Islet of Langerhans (tissue), 1 donor: ENCODE measurements around the gene VMP1.
"Not testable (repeated sequence)": the region's sequence is repeated elsewhere in the genome, so short reads cannot be mapped to it uniquely, and the experiment has no call there.

Experiments used
- FAIRE-seq: peaks from one replicate; lab custom pipeline; 2011; peaks lifted over from hg19 to GRCh38; lab: Jason Lieb, UNC

Gene VMP1

DNA sequence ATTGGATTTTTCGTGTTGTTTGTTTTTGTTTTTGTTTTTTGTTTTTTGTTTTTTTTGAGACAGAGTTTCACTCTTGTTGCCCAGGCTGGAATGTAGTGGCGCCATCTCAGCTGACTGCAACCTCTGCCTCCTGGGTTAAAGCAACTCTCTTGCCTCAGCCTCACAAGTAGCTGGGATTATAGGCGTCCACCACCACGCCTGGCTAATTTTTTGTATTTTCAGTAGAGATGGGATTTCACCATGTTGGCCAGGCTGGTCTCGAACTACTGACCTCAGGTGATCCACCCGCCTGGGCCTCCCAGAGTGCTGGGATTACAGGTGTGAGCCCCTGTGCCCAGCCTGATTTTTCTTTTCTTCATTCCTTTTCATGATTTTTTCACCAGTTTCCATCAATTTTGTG, 73.1 kb downstream of the VMP1 start:
- not testable (repeated sequence) for FAIRE-seq

DNA sequence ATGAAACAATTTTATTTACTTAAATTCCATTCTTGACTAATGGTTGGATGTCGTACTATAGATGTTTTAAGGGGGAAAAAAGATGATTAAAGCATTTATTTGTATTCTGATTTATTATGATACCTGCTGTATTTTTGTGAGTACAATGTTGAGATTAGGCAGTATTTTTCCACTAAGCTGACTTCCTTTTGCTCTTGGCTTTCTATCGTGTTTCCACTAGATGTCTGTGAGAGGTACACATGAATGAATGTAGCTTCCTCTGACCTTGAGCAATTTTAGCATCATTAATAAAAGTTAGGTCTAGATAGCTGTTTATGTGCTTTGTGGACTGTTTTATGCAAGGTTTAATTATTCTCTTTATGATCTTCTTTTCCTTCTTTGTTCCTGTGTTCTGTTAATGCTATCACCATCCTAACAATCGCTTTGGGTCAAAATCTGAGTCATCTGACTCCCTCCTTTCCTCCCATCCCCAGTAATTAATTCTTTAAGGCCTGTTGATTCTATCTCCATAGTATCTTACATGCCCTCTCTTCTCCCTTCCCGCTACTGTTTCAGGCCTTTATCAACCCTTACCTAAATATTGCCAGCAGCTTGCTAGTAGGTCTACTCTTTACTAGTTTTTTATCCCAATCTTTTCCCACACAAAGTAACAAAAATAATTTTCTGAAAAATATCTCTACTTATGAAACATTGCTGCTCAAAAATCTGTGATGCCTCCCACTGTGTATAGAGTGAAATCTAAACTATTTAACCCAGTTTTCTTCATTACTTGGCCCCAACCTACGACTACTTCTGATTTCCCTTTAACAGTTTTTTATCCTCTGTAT, 76.0 kb downstream of the VMP1 start:
- no peak for FAIRE-seq

DNA sequence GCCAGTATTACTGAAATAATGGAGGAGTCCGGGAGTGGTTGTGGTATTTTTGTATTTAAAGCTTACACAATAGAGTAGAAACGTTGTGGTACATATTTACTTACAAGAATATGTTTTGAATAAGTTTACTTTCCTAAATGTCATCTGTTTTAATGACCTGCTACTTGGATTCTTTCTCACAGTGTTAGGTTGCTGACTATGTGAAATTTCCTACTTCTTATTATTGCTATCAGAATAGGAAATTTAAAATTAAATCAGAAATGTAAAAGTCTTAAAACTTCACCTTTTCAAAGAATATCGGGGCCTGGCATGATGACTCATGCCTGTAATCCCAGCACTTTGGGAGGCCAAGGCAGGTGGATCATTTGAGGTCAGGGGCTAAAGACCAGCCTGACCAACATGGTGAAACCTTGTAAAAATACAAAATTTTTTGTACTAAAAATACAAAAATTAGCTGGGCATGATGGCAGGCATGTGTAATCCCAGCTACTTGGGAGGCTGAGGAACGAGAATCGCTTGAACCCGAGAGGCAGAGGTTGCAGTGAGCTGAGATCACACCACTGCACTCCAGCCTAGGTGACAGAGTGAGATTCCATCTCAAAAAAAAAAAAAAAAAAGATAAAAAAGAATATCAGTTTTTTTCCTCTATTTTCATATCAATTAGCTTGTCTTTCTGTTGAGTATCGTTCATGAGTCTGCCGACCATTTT, 77.8 kb downstream of the VMP1 start:
- no peak for FAIRE-seq

DNA sequence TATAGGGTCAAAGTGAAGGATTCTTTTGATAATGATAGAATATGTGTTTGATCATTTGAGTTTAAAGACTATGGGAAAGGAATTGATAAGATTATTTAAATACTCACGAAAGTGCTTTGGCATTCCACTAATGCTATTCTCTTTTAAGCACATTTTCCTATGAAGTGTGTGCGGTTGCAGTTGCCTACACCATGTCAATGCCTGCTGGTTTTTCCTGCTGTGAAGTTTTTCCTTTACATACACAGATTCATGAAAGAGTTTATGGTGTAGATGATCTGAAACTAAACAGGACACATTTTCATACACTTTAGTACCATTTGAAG, 78.7 kb downstream of the VMP1 start:
- FAIRE-seq, result no peak

DNA sequence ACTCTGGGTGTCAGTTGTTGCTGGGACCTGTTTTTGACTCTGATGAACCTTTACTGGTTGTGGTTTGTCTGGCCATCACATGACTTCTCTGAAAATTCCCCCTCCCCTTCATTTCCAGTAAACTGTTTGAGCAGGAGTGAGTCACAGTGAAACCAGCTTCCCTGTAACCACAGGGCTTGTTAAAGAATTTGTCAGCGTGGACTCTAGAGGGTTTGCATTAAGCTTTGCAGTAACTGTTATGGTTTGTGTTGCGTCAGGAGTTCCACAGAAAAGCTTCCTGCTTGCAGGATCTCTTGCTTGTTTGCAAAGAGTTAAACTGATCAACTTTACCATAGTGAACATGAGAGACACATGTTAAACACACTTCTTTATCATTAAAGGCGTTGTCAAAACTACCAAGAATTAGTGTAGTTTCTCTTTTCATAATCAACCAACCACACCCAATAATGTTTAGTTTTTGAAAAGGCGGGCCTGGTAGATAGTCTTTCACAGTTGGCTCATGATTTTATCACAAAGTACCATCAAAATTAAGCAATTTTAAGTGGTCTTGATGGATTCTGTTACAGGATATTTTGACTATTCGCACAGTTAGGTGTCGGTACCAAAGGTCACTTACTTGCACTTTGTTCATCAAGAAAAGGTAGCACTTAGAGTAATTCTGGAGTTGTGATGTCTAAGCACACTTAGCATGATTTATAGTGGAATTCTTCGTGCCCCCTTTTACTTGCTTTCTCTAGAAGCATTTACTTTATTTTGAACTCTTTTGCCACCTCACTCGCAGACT, 79.3 kb downstream of the VMP1 start:
- peak; percentile 85 for FAIRE-seq

DNA sequence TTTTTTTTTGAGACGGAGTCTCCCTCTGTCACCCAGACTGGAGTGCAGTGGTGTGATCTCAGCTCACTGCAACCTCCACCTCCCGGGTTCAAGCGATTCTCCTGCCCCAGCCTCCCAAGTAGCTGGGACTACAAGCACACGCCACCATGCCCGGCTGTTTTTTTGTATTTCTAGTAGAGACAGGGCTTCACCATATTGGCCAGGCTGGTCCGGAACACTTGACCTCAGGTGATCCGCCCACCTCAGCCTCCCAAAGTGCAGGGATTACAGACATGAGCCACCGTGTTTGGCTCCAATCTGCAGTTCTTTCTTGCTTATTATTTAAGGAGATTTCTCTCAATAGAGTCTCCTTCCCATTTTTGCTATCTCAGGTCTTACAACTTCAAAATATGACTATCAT, 82.4 kb downstream of the VMP1 start:
- not testable (repeated sequence) for FAIRE-seq

DNA sequence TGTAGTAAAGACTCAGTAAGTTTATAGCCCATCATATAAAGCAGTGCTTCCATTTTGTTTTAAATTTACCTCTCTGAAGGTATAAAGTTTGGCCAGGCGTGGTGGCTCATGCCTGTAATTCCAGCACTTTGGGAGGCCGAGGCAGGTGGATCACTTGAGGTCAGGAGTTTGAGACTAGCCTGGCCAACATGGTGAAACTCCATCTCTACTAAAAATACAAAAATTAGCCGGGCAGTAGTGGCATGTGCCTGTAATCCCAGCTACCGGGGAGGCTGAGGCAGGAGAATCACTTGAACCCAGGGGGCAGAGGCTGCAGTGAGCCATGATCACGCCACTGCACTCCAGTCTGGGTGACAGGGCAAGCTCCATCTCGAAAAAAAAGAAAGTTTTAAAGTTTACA, 83.0 kb downstream of the VMP1 start:
- not testable (repeated sequence) for FAIRE-seq

DNA sequence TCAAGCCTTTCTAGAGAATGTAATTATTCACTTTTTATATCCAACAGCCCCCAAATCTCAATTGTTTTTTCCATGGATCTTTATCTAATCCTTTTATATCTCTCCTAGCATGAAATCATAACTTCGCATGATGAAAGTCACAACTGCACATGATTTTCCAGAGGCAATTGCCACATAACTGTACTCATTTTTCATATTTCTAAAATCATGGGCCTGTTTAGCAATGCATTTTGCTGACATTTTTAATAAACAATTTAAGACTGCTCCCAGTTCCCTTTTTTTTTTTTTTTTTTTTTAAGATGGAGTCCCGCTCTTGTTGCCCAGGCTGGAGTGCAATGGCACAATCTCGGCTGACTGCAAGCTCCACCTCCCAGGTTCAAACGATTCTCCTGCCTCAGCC, 83.5 kb downstream of the VMP1 start:
- no peak for FAIRE-seq

DNA sequence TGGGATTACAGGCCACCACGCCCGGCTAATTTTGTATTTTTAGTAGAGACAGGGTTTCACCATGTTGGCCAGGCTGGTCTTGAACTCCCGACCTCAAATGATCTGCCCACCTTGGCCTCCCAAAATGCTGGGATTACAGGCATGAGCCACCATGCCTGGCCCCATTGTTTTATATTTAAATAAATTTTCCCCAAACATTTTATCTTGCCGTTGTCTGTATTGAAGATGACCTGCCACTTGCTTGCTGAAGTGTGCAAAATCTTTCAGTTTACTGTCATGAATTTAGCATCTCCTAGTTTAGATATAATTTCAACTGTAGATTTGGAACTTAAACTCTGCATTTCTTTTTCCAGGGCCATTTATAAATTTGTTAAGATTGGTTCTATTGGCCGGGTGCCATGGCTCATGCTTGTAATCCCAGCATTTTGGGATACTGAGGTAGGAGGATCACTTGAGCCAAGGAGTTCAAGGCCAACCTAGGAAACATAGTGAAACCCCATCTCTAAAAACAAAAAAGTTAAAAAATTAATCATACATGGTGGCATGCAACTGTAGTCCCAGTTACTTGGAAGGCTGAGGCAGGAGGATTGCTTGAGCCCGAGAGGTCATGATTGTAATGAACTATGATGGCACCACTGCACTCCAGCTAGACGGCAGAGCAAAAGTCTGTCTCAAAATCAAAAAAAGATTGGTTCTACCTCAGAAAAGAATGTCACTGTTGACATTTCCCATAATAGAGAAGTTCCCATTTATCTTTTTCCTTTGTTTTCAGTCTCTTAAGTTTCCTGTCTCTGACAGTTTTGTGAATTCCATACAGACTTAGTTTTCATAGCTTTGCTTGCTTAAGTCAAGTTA, 84.4 kb downstream of the VMP1 start:
- FAIRE-seq, result no peak

DNA sequence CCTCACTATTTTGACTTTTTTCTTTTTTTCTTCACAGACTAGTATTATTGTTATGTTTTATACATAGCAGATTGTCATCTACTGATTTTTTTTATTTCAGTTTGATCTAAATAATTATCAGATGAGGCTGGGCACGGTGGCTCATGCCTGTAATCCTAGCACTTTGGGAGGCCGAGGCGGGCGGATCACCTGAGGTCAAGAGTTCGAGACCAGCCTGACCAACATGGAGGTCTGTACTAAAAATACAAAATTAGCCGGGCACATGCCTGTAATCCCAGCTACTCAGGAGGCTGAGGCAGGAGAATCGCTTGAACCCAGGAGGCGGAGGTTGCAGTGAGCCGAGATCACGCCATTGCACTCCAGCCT, 85.0 kb downstream of the VMP1 start:
- not testable (repeated sequence) for FAIRE-seq

DNA sequence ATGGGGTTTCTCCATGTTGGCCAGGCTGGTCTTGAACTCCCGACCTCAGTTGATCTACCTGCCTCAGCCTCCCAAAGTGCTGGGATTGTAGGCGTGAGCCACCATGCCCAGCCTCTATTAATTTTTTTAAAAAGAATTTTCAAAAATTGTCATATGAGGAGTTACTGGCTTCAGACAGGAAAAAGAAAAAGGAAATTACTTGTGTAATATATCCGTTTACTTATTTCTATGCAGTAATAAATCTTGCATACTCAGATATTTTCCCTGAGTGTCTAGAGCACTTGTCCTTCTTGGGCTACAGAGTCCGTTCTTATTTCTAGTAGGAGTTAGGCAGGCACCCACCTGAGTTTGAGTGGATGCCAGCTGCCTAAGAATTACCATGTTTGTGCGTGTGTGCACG, 85.8 kb downstream of the VMP1 start:
- no peak for FAIRE-seq

DNA sequence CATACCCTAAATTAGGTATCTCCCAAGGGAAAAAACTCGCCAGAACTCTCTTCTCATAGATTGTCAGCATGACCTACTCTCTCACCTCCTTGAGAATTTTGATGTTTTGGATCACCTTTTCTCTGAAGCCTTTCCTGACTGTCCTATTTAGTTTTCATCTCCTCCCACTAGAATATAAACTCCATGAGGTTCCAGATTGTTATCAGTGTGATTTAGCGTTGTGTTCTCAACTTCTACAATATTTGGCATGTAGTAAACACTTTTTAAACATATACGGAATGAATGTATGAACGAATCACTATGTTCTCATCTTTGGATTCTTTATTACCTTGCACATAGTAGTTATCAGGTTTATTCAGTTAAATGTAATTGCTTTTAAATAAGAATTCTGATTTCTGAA, 88.7 kb downstream of the VMP1 start:
- FAIRE-seq, result no peak

DNA sequence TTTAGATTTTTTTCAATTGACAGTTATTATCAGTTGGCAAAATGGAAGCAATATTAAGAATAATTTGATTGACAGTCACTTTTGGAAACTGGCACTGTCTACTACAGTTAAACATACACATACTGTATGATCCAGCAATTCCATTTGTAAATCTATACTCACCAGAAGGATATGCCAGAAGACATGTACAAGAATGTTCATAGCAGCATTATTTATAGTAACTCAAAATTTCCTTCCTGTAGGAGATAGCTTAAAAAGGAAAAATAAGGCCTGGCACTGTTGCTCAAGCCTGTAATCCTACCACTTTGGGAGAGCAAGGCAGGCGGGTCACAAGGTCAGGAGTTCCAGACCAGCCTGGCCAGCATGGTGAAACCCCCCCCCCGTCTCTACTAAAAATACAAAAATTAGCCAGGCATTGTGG, 89.3 kb downstream of the VMP1 start:
- no peak for FAIRE-seq

DNA sequence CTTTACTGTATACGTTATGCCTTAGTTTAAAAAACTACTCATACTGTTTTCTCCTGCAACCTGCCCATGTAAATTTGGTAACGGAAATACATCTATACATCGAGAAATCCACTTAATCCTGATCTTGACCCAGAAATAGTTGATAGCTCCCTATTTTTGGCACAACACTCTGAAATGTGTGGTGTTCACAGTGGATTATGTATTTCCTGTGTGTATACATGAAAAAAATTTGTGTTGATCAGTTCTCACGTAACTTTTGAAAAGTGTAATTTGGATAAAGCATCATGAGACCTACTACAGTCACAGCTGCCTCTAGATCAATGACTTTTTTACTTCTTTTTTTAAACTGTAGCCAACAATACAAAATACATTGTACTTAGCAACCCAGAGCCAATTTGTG, 90.7 kb downstream of the VMP1 start:
- FAIRE-seq, result no peak

DNA sequence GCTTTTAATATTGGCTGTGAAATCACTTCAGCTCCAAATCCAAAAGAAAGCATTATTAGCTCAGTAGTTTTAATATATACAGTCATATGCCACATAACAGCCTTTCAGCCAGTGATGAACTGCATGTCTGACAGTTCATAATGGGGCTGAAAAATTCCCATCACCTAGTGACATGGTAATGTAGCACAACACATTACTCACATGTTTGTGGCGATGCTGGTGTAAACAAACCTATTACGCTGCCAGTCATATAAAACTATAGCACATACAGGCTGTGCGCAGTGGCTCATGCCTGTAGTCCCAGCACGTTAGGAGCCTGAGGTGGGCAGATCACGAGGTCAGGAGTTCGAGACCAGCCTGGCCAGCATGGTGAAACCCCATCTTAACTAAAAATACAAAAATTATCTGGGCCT, 93.1 kb downstream of the VMP1 start:
- FAIRE-seq, result no peak

DNA sequence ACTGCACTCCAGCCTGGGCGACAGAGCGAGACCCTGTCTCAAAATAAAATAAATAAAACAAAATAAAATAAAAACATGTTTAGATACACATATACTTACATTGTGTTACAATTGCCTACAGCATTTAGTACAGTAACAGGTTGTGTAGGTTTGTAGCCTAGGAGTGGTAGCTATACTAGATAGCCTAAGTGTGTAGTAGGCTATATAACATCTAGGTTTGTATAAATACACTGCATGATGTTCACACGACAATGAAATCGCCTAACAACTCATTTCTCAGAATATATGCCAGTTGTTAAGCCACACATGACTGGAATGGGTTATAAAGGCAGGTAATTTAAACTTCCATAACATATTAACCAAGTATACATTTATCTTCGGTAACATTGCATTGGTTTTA, 94.7 kb downstream of the VMP1 start:
- FAIRE-seq, result no peak

DNA sequence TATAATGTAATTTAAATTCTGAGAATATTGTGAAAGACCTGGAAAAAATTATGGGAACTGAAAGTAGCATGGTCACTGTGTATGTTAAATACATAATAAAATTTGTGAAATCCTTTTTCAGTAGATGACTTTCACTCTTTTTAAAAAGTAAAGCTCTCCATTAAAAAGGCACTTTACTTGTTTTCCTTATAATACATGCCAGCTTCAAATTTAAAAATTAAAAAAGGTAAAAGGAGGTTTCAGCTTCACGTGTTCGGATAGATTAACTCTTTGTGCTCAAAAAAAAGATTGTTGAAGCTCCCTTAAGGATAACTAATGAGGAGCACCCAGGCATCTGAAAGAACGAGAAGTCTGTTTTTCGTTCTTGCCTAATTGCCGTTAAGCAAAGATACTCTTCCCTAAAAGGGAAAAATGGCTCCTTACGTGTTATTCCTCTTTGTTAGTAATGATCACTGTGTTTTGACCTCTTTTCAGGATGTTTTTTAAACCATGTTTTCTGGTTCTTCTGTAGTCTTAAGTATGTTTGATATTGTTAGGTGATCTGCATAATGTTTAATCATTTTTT, 97.5 kb downstream of the VMP1 start:
- no peak for FAIRE-seq

DNA sequence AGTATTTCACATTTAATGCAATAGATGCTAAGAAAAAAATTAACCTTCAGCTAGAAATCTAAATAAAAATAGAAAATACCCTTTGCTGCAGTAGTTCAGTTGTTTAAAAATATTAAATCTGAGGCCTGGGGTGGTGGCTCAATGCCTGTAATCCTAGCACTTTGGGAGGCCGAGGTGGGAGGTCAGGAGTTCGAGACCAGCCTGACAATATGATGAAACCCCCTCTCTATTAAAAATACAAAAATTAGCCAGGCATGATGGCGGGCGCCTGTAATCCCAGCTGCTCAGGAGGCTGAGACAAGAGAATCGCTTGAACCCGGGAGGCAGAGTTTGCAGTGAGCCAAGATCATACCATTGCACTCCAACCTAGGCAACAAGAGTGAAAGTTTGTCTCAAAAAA, 98.9 kb downstream of the VMP1 start:
- FAIRE-seq, result not testable (repeated sequence)

DNA sequence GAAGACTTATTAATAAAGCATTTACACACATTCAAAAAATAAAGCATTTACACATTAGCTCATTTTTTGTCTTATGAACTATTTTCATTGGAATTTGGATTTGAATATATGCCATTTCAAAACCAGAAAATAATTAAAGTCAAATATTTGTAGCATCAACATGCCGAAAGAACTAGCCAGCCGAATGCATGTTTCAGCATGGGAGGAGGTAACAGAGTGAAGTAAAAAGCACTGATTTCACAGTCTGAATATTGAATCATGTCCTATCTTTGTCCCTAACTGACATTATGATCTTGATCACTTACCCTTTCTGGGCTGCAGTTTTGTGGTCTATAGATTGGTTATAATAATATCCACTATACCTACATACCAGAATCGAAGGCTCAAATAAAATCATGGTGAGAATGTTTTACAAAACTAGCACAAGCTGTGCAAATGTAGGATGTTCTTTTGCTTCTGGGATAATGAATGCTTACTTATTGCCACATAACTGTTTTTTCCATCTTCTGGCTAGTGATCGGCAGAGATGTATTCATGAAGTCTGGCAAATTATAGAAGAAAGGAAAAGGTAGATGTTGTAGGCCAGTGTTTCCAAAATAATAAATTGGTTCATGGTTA, 100.5 kb downstream of the VMP1 start:
- FAIRE-seq, result no peak

DNA sequence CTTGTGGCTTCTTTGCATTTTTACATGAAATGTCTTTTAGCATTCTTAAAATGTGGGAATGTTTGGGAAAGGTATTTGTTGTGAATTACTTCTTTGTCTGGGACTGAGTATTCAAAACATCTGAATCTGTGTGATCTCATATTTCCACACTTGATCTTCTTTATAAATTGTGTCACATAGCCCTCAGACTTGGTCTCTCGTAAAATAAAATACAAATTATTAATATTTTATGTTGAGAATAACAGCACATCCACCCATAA, 103.4 kb downstream of the VMP1 start:
- no peak for FAIRE-seq

DNA sequence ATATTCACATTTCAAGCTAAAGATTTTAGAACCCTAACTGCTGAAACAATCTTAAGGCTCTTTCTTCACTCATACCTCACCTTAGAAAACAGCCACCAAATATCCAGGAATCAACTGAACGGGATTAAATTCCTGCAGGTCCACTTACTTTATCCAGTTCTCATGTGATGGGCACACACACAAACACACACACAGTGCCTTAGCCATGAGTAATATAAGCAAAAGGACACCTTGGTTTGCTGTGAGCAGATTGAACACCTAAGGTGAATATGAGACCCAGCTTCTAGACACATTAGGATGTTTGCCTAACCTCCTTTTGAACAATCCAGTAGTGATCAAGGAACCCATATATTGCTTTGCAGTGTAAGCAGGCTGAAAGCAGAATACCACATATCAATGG, 103.8 kb downstream of the VMP1 start:
- no peak for FAIRE-seq

DNA sequence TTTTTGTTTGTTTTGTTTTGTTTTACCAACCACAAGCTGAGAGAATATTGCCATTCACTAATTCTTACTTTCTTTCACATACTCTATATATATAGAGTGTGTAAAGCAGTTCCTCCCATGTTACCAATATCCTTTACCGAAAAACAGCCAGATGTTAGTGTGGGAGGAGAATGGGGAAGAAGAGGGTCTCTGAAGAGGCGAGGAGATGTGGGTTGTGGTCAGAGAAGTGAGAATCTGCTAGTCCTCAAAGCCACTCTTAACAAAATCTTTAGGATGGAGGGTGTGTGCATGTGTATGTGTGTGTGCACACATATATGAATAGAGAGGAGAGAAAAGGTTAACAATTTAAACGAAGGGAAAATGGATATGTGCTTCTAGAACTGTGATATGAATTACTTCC, 104.7 kb downstream of the VMP1 start:
- FAIRE-seq, result no peak
